ENCODE data around the gene CLIC3.
"Not testable (repeated sequence)": the region's sequence is repeated elsewhere in the genome, so short reads cannot be mapped to it uniquely, and the experiment has no call there.

CLIC3 gene

DNA sequence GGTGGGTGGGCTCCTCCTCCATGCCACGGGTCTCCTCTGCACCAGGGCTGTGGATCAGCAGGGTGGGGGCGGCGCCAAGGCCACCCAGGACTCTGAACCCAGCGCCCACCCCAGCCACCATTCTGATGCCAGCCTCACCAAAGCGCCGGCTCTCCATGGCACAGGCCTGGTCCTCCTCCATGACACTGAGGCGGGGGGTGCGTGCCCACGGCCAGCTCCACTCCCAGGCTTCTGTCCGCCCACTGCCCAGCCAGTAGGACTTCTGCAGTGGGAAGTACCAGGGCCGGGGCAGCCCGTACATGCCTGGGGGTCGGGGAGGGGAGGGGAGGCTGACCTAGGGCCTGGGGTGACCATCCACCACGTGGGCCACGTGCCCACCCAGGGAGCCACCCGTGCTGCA, 20.1 kb upstream of the CLIC3 start:
- no peak for DNase-seq

- no peak for DNase-seq
These were observed 19.6 kb upstream of the CLIC3 start for GRCh38 chr9:137015976-137016375.

DNA sequence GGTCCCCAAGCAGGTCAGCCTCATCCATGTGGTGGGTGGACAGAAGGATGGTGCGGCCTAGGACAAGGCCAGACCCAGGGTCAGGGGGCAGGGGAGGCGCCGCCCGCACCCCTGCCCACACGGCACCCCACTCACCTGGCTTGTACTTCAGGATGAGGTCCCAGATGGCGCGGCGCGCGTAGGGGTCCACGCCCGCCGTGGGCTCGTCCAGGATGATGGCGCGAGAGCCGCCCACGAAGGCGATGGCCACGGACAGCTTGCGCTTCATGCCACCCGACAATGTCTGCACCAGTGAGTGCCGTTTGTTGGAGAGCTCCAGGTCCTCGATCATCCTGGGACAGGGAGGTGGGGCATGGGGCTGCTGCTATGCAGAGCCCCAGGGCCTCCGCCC, 19.2 kb upstream of the CLIC3 start:
- DNase-seq = no peak

GRCh38 chr9:137014776-137015539, 18.6 kb upstream of the CLIC3 start:
- DNase-seq = no peak

GRCh38 chr9:137014166-137014565, 17.8 kb upstream of the CLIC3 start:
- DNase-seq = no peak

- no peak for DNase-seq
These were observed 17.2 kb upstream of the CLIC3 start for GRCh38 chr9:137013571-137013940.

GRCh38 chr9:137012694-137013570, 16.6 kb upstream of the CLIC3 start:
- no peak for DNase-seq

DNA sequence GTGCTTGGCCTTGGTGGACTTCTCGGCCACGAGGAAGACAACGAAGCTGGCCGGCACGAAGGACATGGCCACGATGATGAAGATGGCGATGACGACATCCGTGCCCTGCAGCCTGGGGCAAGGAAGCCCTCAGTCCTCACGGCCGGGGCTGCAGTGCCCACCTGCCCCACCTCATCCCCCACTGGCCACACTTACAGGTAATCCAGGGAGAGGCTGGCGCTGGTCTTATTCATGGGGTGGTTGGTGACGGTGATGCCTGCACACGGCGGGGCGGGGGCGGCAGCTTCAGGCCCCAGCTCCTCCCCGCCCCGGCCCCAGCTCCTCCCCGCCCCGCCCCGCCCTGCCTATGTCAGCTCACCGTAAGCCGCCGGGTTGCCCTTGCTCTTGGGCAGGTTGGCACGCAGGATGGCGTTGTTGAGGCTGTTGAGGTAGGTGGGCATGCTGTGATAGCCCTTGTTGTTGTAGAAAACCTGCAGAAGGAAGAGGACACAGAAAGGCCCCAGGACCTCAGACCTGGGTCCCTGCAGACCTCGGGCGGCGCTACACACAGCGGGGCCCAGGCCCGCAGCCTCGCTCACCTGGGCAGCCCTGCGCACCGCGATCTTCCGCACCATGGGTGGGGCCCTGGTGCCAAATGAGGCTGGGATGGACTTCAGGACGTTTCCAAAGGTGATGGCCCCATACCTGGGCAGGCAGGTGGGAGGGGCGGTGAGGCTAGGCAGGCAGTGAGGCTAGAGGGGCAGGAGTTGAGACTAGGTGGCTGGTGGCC, 15.7 kb upstream of the CLIC3 start:
- DNase-seq = no peak

GRCh38 chr9:137011156-137011555, 14.8 kb upstream of the CLIC3 start:
- DNase-seq = no peak

- no peak for DNase-seq
These were observed 13.8 kb upstream of the CLIC3 start for GRCh38 chr9:137009938-137010732.

DNA sequence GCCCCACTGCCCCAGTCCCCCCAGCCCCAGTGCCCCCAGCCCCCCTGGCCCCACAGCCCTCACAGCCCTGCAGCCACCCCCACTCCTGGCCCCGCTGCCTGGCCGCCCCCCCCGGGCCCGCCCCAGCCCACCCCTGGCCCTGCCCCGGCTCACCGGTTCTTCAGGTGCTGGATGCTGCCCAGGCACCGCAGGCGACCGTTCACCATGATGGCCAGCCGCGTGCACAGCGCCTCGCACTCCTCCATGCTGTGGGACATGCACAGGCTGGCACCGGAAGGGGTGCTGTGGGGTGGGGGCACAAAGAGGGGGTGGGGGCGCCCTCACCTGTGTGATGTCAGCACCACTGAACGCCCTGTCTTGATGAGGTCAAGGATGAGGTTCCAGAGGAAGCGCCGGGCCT, 12.8 kb upstream of the CLIC3 start:
- DNase-seq = no peak

DNA sequence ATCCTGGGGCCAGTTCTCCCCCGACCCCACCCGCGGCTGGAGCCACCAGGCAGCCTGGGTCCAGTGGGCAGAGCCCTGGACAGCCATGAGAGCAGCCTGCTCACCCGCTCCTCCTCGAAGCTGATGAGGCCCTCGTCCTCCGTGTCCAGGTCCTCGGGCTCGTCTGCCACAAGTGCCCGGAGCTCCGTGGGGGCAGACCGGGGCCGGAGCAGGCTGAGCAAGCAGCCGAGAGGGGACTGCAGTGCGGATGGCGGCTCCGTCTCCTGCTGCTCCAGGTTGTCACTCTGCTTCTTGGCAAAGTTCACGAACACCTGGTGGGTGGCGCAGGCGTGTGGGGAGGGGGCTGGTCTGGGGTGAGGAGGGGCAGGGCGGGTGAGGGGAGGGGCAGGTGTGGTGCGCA, 11.9 kb upstream of the CLIC3 start:
- DNase-seq = no peak

- no peak for DNase-seq
These were observed 11.5 kb upstream of the CLIC3 start for GRCh38 chr9:137007816-137008270.

DNA sequence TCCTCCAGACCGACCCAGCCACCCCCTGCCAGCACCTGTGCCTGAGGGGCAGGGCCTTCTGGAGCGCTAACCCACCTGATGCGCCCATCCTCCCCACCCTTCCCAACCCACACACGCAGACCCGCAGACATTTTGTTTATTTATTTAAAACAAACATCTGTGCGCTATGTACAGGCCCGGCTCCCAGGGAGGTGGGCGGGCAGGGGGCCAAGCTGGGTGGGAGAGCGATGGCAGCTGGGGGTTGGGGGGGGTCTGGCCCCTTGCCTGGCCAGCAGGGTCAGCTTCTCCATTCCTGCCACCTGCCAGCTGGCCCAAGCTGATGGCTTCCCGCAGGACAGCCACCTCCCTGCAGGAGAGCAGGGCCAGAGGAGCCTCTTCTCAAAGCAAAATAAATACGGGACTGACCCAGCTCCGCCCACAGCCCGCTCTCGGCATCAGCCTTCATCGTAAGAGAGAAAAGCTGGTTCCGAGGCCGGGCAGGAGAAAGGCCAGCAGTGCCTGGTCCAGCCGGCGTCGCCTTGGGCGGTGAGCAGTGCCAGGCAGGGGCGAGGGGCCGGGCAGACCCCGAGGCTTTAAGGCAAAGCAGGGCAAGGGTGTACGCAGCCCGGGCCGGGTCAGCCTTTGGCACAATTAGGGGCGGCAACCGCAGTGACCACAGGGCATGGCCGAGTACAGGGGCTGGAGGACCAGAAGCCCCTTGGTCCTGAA, 10.9 kb upstream of the CLIC3 start:
- DNase-seq = no peak

- no peak for DNase-seq
These were observed 10.0 kb upstream of the CLIC3 start for GRCh38 chr9:137006116-137007003.

DNA sequence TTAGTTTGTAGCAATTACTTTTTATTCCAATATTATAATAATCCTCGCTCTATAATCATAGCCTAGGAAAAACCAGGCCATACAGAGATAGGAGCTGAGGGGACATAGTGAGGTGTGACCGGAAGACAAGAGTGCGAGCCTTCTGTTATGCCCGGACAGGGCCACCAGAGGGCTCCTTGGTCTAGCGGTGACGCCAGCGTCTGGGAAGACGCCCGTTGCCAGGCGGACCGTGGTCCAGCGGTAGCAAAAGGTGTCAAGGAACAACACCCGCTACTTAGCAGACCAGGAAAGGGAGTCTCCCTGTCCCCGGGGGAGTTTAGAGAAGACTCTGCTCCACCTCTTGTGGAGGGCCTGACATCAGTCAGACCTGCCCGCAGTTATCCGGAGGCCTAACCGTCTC, 7.9 kb upstream of the CLIC3 start:
- DNase-seq = not testable (repeated sequence)

- DNase-seq = no peak
These were observed 6.3 kb upstream of the CLIC3 start for GRCh38 chr9:137002646-137003041.

GRCh38 chr9:137001857-137002645, 5.7 kb upstream of the CLIC3 start:
- DNase-seq = no peak

DNA sequence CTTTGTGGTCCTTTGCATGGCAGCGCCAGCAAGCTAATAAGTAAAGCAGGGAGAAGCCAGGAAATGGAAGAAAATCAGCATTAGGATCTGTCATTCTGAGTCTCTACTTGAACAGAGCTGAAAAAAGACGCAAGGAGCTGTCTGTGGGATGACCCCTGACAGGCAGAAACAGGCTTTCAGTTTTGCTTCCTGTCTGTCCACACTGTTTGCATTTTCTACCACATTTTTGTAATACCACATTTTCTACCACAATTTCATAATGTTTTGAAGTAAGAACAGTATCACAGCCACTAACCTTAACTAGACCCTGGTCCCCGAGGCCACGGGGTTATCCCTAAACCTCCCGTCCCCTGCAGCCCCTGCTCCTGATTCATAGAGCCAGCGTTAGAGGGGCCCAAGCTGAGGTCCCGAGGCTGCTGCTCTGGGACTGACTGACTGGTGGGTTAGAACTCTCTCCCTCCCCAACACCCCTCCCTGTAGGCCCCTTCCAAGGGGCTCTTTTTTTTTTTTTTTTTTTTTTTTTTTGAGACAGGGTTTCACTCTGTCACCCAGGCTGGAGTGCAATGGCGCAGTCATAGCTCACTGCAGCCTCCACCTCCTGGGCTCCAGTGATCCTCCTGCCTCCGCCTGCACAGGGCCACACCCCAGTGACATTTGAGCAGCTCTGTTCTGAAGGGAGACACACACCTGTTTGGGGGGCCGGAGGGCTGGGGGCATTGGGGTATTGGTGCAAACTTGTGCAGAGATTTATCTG, 4.0 kb upstream of the CLIC3 start:
- DNase-seq = no peak
